Thyroid gland (tissue), 4 donors: ENCODE measurements around the gene PPP1R13B. TPM values are rescaled to one million over a fixed set of nuclear protein-coding genes. Genes with fewer than 3 reads are reported as not detected.

Experiments used
- DNase-seq, 2 donors: peaks; one replicate each; pipeline ENCODE4 v3.0.0-alpha.2; 2019
- H3K27ac ChIP-seq, 3 donors: fragments of 200-600 bp; sonication (generic); 1 replicate in 2 of 3; 2 replicates in 1 of 3; pipeline ENCODE4 v1.5.1; 2016 to 2019; ENCODE audit warnings: mild to moderate bottlenecking in 1 of 3, moderate library complexity in 1 of 3
- H3K27me3 ChIP-seq: fragments of 200-600 bp; sonication (generic); one replicate; pipeline ENCODE4 v1.5.1; 2019
- H3K36me3 ChIP-seq, 2 donors: fragments of 200-600 bp; sonication (generic); one replicate each; pipeline ENCODE4 v1.5.1; 2016 to 2019
- H3K4me1 ChIP-seq, 2 donors: fragments of 200-600 bp; sonication (generic); one replicate each; pipeline ENCODE4 v1.5.1; 2017 to 2019
- H3K4me3 ChIP-seq, 3 donors: fragments of 200-600 bp; sonication (generic); replicated peaks in 1 of 3; 1 replicate in 2 of 3; 2 replicates in 1 of 3; pipeline ENCODE4 v1.5.1; 2016; ENCODE audit warnings: mild to moderate bottlenecking in 1 of 3
- H3K9me3 ChIP-seq: fragments of 200-600 bp; sonication (generic); one replicate; pipeline ENCODE4 v1.5.1; 2017
- CTCF ChIP-seq, 6 experiments: fragments of 200-600 bp in 3 of 6; fragments of 450-650 bp in 3 of 6; sonication (generic) in 3 of 6; IDR thresholded peaks; one replicate each; pipeline ENCODE4 v1.5.1; 2016 to 2019; ENCODE audit warnings: antibody characterized with exemption in 6 of 6, mild to moderate bottlenecking in 2 of 6, inconsistent platforms in 1 of 6, moderate library complexity in 1 of 6
- POLR2A ChIP-seq, 2 donors: fragments of 450-650 bp; IDR thresholded peaks; one replicate each; pipeline ENCODE4 v1.6.1; 2017; ENCODE audit warnings: antibody characterized with exemption in 2 of 2, mild to moderate bottlenecking in 2 of 2, moderate library complexity in 1 of 2
- WGBS, 2 donors: methylation state at CpG; one replicate each; pipeline ENCODE4 v1.1.5; 2017; 5-methylcytosine and 5-hydroxymethylcytosine counted together
- intact Hi-C: fragments of 100-400 bp; cut with DNase I; formaldehyde crosslinking; loops from one replicate; pipeline ENCODE4 v1.15.1; 2023
- total RNA-seq, 4 donors: library from RNA; depleted of rRNA; stranded (reverse); fragments of >200 nt; gene quantifications; one replicate each; pipeline ENCODE4 v1.2.3, GENCODE V29; 2016

The PPP1R13B gene
- total RNA-seq, 4 donors from 2014 or later = 77.0 to 131 (median 81.8) TPM

GRCh38 chr14:103819503-103820307, 27.7 kb downstream of the PPP1R13B start:
- intact Hi-C loops = no loop called here
- TF ChIP-seq POLR2A (IDR thresholded peaks at IDR 0.05) (peak in 1 of 2 donors; percentile 49), CTCF (IDR thresholded peaks at IDR 0.05) (no peak)
- H3K27ac ChIP-seq = peak overlapping the region; percentile 63 to 86 (median 73)

DNA sequence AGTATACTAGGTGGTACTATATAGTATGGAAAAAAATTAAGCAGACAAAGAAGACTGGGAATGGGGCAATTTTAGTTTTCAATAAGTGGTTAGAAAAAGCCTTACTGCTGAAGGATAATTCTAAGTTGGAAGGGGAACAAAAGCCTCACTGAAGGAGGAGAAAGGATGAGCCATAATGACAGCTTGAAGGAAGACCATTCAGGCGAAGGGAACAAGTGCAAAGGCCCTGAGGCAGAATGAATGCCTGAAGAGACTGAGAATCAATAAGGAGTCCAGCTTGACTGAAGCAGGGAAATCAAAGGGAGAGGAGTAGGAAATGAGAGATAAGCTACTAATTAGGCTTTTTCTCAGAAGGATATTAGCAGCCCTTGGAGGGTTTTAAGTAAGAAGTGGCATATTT, 28.5 kb downstream of the PPP1R13B start:
- H3K36me3 ChIP-seq = no peaks in the 10 kb centered on the region
- DNase-seq = no peak
- WGBS, 2 donors = 95 to 96% methylated on average over 1 of the region's 1 CpG
- peak overlapping the region; percentile 63 to 86 (median 73) for H3K27ac ChIP-seq
- H3K27me3 ChIP-seq = no peaks in the 10 kb centered on the region
- intact Hi-C loops = no loop called here
- TF ChIP-seq POLR2A (IDR thresholded peaks at IDR 0.05) (no peak), CTCF (IDR thresholded peaks at IDR 0.05) (no peak)
- H3K4me3 ChIP-seq = peak overlapping the region in 1 of 3 donors; percentile 3
- no peaks in the 10 kb centered on the region for H3K9me3 ChIP-seq
- H3K4me1 ChIP-seq = peaks cover 48 to 64% of the 10 kb centered on the region in 2 donors

More at GRCh38 chr14:103819503-103820307, 27.7 kb downstream of the PPP1R13B start:
- Histone ChIP-seq H3K27me3 (no peaks in the 10 kb centered on the region), H3K36me3 (no peaks in the 10 kb centered on the region), H3K9me3 (no peaks in the 10 kb centered on the region), H3K4me1 (peaks cover 48 to 68% of the 10 kb centered on the region in 2 donors), H3K4me3 (peak overlapping the region in 1 of 3 donors; percentile 3)
- 4 to 11% methylated on average over 7 of the region's 7 CpGs for WGBS, 2 donors
- peak; percentile 86 to 91 for DNase-seq

DNA sequence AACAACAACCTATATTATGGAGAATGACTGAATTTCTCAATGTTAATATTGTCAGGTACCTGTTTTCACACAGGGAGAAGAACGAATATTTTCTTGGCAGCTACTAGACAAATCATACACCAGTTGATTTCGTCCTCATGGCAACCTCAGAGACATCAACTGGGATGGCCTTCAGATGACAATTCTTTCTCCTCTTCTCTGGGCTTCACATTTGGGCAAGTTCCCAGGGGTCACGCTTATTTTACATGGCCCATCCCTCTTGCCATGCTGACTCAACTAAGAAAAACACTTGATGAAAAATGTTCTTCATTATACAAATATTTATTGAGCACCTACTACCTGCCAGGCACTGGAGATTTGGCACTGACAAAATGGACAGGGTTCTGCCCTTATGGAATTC, 29.0 kb downstream of the PPP1R13B start:
- TF ChIP-seq POLR2A (IDR thresholded peaks at IDR 0.05) (no peak), CTCF (IDR thresholded peaks at IDR 0.05) (no peak)
- Histone ChIP-seq H3K4me3 (no peak overlapping the region), H3K27ac (peak overlapping the region; percentile 63 to 86 (median 73)), H3K9me3 (no peaks in the 10 kb centered on the region), H3K27me3 (no peaks in the 10 kb centered on the region), H3K4me1 (peaks cover 48 to 64% of the 10 kb centered on the region in 2 donors), H3K36me3 (no peaks in the 10 kb centered on the region)
- intact Hi-C loops = no loop called here
- DNase-seq = peak in 1 of 2 donors; percentile 34
- WGBS, 2 donors = 60 to 64% methylated on average over 3 of the region's 3 CpGs

DNA sequence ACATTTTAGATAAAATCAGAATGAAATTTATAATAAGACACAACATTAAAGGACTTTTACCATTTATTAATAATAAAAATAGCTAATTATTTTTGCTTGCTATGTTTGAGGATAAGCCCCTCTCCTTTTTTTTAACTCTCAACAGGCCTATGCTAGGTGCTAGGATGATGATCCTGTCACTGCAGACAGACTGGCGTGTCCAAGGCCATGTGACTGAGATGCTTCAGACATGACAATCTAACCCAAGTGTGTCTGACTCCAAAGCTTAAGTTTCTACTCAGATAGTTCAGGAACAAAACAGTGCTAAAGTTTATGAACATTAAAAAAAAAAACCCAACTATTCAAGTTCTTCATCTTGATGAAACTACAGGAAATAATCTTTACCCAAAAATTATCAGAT, 29.8 kb downstream of the PPP1R13B start:
- Histone ChIP-seq H3K4me1 (peaks cover 45 to 64% of the 10 kb centered on the region in 2 donors), H3K36me3 (no peaks in the 10 kb centered on the region), H3K27me3 (no peaks in the 10 kb centered on the region), H3K27ac (peak overlapping the region; percentile 60 to 86 (median 63)), H3K9me3 (no peaks in the 10 kb centered on the region), H3K4me3 (no peak overlapping the region)
- no peak for DNase-seq
- 77 to 87% methylated on average over 1 of the region's 1 CpG for WGBS, 2 donors
- TF ChIP-seq CTCF (IDR thresholded peaks at IDR 0.05) (no peak), POLR2A (IDR thresholded peaks at IDR 0.05) (no peak)
- intact Hi-C loops = no loop called here

DNA sequence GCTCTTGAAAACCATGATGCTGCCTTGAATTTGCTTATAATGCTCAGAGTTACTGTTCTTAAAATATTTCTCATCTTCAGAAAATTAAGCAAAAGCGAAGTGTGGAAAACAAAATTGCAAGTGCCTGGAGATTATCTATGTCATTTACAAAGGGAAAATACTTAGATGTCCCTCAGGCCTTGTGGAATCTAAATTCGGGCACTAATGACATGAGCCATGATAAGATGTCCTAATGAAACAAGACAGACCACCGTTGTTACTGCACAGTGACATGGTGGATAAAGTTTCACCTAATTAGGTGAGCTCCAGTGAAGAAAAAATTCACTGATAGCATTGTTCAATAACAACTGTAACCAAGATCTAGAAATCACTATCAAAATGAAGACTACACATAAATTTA, 30.4 kb downstream of the PPP1R13B start:
- Histone ChIP-seq H3K4me1 (peaks cover 42 to 59% of the 10 kb centered on the region in 2 donors), H3K27ac (peak overlapping the region; percentile 40 to 63 (median 60)), H3K9me3 (no peaks in the 10 kb centered on the region), H3K36me3 (no peaks in the 10 kb centered on the region), H3K27me3 (no peaks in the 10 kb centered on the region), H3K4me3 (no peak overlapping the region)
- 58 to 61% methylated on average over 3 of the region's 3 CpGs for WGBS, 2 donors
- intact Hi-C loops = no loop called here
- no peak for TF ChIP-seq CTCF (IDR thresholded peaks at IDR 0.05)
- no peak for TF ChIP-seq POLR2A (IDR thresholded peaks at IDR 0.05)
- no peak for DNase-seq
